Lower leg skin (tissue), 4 donors: Measurements from ENCODE around the gene GOLGA5. TPM values are rescaled to one million over a fixed set of nuclear protein-coding genes. Genes with fewer than 3 reads are reported as not detected.
"Not testable (repeated sequence)": the region's sequence is repeated elsewhere in the genome, so short reads cannot be mapped to it uniquely, and the experiment has no call there.

ENCODE experiments used
- DNase-seq, 2 donors: peaks; one replicate each; pipeline ENCODE4 v3.0.0-alpha.2; 2019; ENCODE audit warnings: low spot score in 2 of 2
- H3K4me3 ChIP-seq: fragments of 200-600 bp; sonication (generic); 2 replicates; pipeline ENCODE4 v1.5.1; 2017; ENCODE audit warnings: mild to moderate bottlenecking, low read depth; ENCODE audit not compliant: poor library complexity, severe bottlenecking
- CTCF ChIP-seq, 3 donors: fragments of 450-650 bp; IDR thresholded peaks; one replicate each; pipeline ENCODE4 v1.5.1; 2016; ENCODE audit warnings: antibody characterized with exemption in 3 of 3, mild to moderate bottlenecking in 3 of 3, moderate library complexity in 2 of 3
- POLR2A ChIP-seq, 2 donors: fragments of 450-650 bp; IDR thresholded peaks; one replicate each; pipeline ENCODE4 v1.6.1; 2016 to 2017; ENCODE audit warnings: antibody characterized with exemption in 2 of 2, mild to moderate bottlenecking in 1 of 2, moderate library complexity in 1 of 2
- WGBS, 2 donors: methylation state at CpG; one replicate each; pipeline ENCODE4 v1.1.5; 2018; 5-methylcytosine and 5-hydroxymethylcytosine counted together
- intact Hi-C: fragments of 100-400 bp; cut with DNase I; formaldehyde crosslinking; loops from one replicate; pipeline ENCODE4 v1.15.0; 2023; ENCODE audit warnings: low total_unique reads
- total RNA-seq, 4 donors: library from RNA; depleted of rRNA; stranded (reverse); fragments of >200 nt; gene quantifications; one replicate each; pipeline ENCODE4 v1.1.0, GENCODE V29; 2016

Gene GOLGA5
- 10 to 100 TPM; 32.5 to 43.8 (median 35.9) TPM for total RNA-seq

DNA sequence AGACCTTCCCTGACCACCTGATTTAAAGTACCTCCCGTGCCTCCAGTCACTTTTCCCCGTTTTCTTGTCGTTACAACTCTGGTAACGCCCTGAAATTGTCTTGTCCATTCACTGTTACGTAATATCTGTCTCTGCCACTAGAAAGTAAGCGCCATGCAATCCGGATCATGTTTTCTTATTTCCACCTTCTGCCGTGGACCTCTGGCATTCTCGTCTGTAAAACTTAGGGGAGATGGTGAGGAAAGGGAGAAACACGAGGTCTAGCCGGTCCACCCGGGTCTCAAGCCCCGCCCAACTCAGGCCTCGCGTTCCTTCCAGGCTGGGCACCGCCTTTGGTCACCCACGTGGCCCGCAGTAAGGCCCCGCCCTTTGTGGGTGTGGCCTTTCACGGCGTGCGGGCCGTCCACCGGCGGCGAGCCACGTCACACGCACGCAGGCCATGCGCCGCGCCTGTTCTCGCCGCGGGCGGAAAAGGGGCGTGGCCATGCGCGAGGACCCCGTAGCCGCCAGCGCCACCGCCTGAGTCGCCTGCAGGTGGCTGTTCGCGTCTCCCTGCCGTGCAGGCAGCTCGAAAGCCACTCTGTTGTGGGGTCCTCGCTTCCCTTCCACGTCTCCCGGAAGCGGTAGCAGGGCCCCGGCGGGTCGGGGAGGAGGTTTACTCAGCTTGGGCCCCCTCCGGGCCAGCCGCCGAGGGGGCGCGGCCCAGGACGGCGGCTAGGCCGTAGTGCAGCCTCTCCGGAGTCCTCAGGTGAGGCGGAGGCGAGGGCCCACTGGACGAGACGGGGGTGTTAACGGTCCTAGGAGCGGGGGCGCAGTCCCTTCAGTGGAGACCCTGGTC, at the start of gene GOLGA5:
Gene GOLGA5 (plus strand): TSS at position 597 of the 838 bp plus-strand sequence. CDS start 3,133 bp downstream, outside the sequence.
- peak within 1 kb of the TSS; percentile 95 for H3K4me3 ChIP-seq
- TF ChIP-seq POLR2A (IDR thresholded peaks at IDR 0.05): no peak
- no peak for TF ChIP-seq CTCF (IDR thresholded peaks at IDR 0.05)
- WGBS, 2 donors: 0 to 2% methylated on average over 67 to 68 of the region's 71 CpGs
- intact Hi-C loops: no loop called here
- DNase-seq: peak; percentile 97 to 100

DNA sequence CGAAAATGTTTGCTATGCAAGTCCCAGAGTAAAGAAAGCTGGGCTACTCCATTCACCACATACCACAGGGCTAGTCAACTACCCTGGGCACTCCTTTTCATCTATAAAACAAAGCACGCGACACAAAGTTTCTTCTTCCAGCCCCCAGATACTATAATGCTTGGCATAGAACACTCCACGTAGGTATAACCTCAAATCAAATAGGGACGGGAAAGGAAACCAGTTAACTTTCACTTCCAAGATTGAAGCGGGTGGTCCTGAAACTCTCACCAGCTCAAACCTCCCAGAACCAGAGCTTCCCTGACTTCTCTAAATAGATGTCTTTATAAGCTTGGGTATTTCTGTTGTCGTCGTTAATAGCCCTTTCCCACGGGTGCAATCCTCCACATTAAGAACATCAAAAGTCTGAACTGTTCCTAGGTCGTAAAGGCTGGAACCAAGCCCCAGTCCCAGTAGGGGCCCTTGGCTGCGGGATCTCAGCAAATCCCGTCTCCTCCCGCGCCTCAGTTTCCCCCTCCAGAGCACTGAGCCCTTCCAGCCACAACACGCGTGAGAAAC, 46.3 kb upstream of the GOLGA5 start:
- TF ChIP-seq CTCF (IDR thresholded peaks at IDR 0.05): no peak
- no peak for TF ChIP-seq POLR2A (IDR thresholded peaks at IDR 0.05)
- WGBS, 2 donors: 2 to 3% methylated on average over 16 of the region's 16 CpGs
- peak overlapping the region; percentile 82 for H3K4me3 ChIP-seq
- DNase-seq: no peak
- intact Hi-C loops: no loop called here

DNA sequence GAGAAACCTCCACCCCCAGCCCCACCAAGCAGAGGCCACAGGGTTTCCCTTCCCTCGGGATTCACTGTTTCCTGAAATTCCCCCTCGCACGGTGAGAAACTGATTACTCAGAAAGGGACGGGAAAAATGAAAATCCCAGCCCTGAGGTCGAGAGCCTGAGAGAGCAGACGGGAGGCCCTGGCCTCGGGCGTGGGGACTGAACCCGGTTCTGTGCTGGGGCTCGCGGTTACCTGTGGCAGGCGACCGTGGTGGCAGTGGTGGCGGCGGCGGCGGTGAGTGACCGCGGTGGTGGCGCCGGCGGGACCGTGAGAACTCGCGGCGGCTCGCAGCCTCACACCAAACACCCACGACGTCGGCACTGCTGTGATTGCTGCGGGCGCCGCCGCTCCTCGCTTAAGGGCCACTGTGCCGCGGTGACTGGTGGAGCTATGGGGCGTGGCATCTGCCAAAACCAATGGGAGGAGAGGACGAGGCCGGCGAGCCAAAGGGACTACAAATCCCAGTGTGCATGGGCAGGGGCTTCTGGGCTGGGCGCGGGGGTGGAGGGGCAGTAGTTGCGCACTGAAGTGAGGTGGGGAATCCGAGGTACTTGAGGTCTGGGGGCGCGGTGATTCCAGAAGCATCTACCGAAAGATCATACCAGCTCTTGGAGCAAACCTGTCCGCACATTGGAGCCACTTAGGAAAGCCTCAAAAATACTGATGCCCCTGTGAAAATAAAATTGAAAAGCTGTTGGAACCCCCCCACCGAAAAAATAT, 45.7 kb upstream of the GOLGA5 start, which contains the start of gene LGMN:
Gene LGMN (minus strand): TSS at position 369 of the 758 bp plus-strand sequence. CDS start 15,841 bp downstream, outside the sequence.
- H3K4me3 ChIP-seq: peak within 1 kb of the TSS; percentile 82
- intact Hi-C loops: no loop called here
- TF ChIP-seq CTCF (IDR thresholded peaks at IDR 0.05) (no peak), POLR2A (IDR thresholded peaks at IDR 0.05) (peak in 1 of 2 donors; percentile 92)
- DNase-seq: peak; percentile 95 to 99
- 1% methylated on average over 19 to 40 of the region's 50 CpGs for WGBS, 2 donors

- DNase-seq, intact Hi-C loops, H3K4me3 ChIP-seq: not testable (repeated sequence)
- 81 to 86% methylated on average over 10 of the region's 10 CpGs for WGBS, 2 donors
These were observed 43.8 kb upstream of the GOLGA5 start for GRCh38 chr14:92750222-92750728.

GRCh38 chr14:92750994-92751400, 43.1 kb upstream of the GOLGA5 start:
- DNase-seq: no peak
- WGBS, 2 donors: 77 to 78% methylated on average over 5 of the region's 5 CpGs
- TF ChIP-seq POLR2A (IDR thresholded peaks at IDR 0.05): no peak
- TF ChIP-seq CTCF (IDR thresholded peaks at IDR 0.05): no peak
- intact Hi-C loops: no loop called here
- H3K4me3 ChIP-seq: no peak overlapping the region
